Measurements from ENCODE around the gene ANKLE2.

Gene ANKLE2

DNA sequence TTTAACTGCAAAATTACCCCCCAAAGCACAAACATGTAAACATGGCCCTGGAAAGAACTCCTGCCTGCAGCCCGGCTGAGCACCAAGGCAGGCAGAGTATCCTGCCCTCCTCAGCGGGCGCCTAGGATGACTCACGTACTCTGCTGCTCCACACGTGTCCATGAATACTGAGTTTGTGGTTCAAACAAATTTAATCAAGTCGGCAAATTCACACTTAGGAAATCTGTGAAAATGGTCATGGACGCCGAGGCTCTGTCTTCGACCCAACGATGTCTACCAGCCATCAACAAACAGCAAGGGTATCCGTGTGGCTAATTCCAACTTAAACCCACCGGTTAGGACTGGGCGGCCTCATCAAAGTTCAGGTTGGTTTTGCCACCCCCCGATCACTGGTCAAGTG, 41.5 kb upstream of the ANKLE2 start:
- Histone ChIP-seq H3K4me3 (ENCODE audit: low read depth, low read length) (no peak overlapping the region), H3K4me1 (ENCODE audit: control insufficient read depth, insufficient read depth, low read length) (no peaks in the 10 kb centered on the region), H3K9me3 (ENCODE audit: control insufficient read depth, insufficient read depth, low read depth, low read length) (no peaks in the 10 kb centered on the region), H3K36me3 (ENCODE audit: control insufficient read depth in 2 of 2, insufficient read depth in 1 of 2, low read length in 2 of 2) (peaks cover 33 to 86% of the 10 kb centered on the region in 2 experiments), H3K27ac (ENCODE audit: extremely low read depth, low read depth, low read length) (no peak overlapping the region)
- CTCF ChIA-PET, result interaction anchor here (0.5 kb wide), 1 partner anchor 9 kb away, joined by 3 read pairs; no protein-coding TSS in a partner anchor
- POLR2A ChIA-PET, result no interaction called here
- TF ChIP-seq ZNF791 (tag by site-specific recombination; IDR thresholded peaks at IDR 0.05) (no peak), ZNF16 (tag by site-specific recombination; IDR thresholded peaks at IDR 0.05; ENCODE audit: low read depth) (no peak), ZNF610 (tag by site-specific recombination; IDR thresholded peaks at IDR 0.05; ENCODE audit: borderline replicate concordance) (no peak), ZNF473 (tag by site-specific recombination; IDR thresholded peaks at IDR 0.05) (no peak), ZNF600 (tag by site-specific recombination; IDR thresholded peaks at IDR 0.05) (no peak), ZBTB48 (tag by site-specific recombination; IDR thresholded peaks at IDR 0.05) (no peak), HOXA7 (CRISPR knock-in tag; IDR thresholded peaks at IDR 0.05; ENCODE audit: borderline replicate concordance) (no peak), ZNF221 (tag by site-specific recombination; IDR thresholded peaks at IDR 0.05; ENCODE audit: borderline replicate concordance) (no peak), ZNF677 (tag by site-specific recombination; IDR thresholded peaks at IDR 0.05) (no peak)
- TF ChIP-seq, protein P1, sequence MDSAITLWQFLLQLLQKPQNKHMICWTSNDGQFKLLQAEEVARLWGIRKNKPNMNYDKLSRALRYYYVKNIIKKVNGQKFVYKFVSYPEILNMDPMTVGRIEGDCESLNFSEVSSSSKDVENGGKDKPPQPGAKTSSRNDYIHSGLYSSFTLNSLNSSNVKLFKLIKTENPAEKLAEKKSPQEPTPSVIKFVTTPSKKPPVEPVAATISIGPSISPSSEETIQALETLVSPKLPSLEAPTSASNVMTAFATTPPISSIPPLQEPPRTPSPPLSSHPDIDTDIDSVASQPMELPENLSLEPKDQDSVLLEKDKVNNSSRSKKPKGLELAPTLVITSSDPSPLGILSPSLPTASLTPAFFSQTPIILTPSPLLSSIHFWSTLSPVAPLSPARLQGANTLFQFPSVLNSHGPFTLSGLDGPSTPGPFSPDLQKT (IDR thresholded peaks at IDR 0.05; ENCODE audit: borderline replicate concordance, low read depth, low read length), result no peak
- TF ChIP-seq, protein P2, sequence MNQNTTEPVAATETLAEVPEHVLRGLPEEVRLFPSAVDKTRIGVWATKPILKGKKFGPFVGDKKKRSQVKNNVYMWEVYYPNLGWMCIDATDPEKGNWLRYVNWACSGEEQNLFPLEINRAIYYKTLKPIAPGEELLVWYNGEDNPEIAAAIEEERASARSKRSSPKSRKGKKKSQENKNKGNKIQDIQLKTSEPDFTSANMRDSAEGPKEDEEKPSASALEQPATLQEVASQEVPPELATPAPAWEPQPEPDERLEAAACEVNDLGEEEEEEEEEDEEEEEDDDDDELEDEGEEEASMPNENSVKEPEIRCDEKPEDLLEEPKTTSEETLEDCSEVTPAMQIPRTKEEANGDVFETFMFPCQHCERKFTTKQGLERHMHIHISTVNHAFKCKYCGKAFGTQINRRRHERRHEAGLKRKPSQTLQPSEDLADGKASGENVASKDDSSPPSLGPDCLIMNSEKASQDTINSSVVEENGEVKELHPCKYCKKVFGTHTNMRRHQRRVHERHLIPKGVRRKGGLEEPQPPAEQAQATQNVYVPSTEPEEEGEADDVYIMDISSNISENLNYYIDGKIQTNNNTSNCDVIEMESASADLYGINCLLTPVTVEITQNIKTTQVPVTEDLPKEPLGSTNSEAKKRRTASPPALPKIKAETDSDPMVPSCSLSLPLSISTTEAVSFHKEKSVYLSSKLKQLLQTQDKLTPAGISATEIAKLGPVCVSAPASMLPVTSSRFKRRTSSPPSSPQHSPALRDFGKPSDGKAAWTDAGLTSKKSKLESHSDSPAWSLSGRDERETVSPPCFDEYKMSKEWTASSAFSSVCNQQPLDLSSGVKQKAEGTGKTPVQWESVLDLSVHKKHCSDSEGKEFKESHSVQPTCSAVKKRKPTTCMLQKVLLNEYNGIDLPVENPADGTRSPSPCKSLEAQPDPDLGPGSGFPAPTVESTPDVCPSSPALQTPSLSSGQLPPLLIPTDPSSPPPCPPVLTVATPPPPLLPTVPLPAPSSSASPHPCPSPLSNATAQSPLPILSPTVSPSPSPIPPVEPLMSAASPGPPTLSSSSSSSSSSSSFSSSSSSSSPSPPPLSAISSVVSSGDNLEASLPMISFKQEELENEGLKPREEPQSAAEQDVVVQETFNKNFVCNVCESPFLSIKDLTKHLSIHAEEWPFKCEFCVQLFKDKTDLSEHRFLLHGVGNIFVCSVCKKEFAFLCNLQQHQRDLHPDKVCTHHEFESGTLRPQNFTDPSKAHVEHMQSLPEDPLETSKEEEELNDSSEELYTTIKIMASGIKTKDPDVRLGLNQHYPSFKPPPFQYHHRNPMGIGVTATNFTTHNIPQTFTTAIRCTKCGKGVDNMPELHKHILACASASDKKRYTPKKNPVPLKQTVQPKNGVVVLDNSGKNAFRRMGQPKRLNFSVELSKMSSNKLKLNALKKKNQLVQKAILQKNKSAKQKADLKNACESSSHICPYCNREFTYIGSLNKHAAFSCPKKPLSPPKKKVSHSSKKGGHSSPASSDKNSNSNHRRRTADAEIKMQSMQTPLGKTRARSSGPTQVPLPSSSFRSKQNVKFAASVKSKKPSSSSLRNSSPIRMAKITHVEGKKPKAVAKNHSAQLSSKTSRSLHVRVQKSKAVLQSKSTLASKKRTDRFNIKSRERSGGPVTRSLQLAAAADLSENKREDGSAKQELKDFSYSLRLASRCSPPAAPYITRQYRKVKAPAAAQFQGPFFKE (tag by site-specific recombination; IDR thresholded peaks at IDR 0.05; ENCODE audit: borderline replicate concordance), result no peak
- TF ChIP-seq, protein P3, sequence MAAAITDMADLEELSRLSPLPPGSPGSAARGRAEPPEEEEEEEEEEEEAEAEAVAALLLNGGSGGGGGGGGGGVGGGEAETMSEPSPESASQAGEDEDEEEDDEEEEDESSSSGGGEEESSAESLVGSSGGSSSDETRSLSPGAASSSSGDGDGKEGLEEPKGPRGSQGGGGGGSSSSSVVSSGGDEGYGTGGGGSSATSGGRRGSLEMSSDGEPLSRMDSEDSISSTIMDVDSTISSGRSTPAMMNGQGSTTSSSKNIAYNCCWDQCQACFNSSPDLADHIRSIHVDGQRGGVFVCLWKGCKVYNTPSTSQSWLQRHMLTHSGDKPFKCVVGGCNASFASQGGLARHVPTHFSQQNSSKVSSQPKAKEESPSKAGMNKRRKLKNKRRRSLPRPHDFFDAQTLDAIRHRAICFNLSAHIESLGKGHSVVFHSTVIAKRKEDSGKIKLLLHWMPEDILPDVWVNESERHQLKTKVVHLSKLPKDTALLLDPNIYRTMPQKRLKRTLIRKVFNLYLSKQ (tag by site-specific recombination; IDR thresholded peaks at IDR 0.05; ENCODE audit: borderline replicate concordance), result no peak
- TF ChIP-seq, protein P4, sequence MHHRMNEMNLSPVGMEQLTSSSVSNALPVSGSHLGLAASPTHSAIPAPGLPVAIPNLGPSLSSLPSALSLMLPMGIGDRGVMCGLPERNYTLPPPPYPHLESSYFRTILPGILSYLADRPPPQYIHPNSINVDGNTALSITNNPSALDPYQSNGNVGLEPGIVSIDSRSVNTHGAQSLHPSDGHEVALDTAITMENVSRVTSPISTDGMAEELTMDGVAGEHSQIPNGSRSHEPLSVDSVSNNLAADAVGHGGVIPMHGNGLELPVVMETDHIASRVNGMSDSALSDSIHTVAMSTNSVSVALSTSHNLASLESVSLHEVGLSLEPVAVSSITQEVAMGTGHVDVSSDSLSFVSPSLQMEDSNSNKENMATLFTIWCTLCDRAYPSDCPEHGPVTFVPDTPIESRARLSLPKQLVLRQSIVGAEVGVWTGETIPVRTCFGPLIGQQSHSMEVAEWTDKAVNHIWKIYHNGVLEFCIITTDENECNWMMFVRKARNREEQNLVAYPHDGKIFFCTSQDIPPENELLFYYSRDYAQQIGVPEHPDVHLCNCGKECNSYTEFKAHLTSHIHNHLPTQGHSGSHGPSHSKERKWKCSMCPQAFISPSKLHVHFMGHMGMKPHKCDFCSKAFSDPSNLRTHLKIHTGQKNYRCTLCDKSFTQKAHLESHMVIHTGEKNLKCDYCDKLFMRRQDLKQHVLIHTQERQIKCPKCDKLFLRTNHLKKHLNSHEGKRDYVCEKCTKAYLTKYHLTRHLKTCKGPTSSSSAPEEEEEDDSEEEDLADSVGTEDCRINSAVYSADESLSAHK (tag by site-specific recombination; IDR thresholded peaks at IDR 0.05), result no peak
- TF ChIP-seq, protein P5, sequence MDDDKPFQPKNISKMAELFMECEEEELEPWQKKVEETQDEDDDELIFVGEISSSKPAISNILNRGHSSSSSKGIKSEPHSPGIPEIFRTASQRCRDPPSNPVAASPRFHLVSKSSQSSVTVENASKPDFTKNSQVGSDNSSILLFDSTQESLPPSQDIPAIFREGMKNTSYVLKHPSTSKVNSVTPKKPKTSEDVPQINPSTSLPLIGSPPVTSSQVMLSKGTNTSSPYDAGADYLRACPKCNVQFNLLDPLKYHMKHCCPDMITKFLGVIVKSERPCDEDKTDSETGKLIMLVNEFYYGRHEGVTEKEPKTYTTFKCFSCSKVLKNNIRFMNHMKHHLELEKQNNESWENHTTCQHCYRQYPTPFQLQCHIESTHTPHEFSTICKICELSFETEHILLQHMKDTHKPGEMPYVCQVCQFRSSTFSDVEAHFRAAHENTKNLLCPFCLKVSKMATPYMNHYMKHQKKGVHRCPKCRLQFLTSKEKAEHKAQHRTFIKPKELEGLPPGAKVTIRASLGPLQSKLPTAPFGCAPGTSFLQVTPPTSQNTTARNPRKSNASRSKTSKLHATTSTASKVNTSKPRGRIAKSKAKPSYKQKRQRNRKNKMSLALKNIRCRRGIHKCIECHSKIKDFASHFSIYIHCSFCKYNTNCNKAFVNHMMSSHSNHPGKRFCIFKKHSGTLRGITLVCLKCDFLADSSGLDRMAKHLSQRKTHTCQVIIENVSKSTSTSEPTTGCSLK (tag by site-specific recombination; IDR thresholded peaks at IDR 0.05), result no peak
